SK-N-SH treated with all-trans-retinoic acid at 6 μM for 48 hours (cell line): ENCODE results near the gene DYNC1I1.

Source experiments
- ARNTL ChIP-seq: fragments of 450-650 bp; formaldehyde crosslinking; IDR thresholded peaks from 2 replicates; pipeline ENCODE4 v1.5.0; 2020; ENCODE audit warnings: low read depth, mild to moderate bottlenecking, moderate library complexity, borderline replicate concordance
- BACH2 ChIP-seq: fragments of 250-450 bp; sonication (Bioruptor Pico); IDR thresholded peaks from 2 replicates; pipeline ENCODE4 v1.9.0; 2021; ENCODE audit warnings: mild to moderate bottlenecking, borderline replicate concordance
- ISL1 ChIP-seq: fragments of 250-450 bp; sonication (Bioruptor Pico); IDR thresholded peaks from 2 replicates; pipeline ENCODE4 v2.1.2; 2022; ENCODE audit warnings: mild to moderate bottlenecking, moderate library complexity
- PATZ1 ChIP-seq: fragments of 250-450 bp; sonication (Bioruptor Pico); IDR thresholded peaks from 2 replicates; pipeline ENCODE4 v1.8.0; 2020; ENCODE audit warnings: mild to moderate bottlenecking, moderate library complexity, borderline replicate concordance
- SNAI2 ChIP-seq: fragments of 250-450 bp; sonication (Bioruptor Pico); IDR thresholded peaks from 2 replicates; pipeline ENCODE4 v1.5.0; 2020; ENCODE audit warnings: mild to moderate bottlenecking, moderate library complexity
- TCF4 ChIP-seq: fragments of 250-450 bp; sonication (Bioruptor Pico); IDR thresholded peaks from 2 replicates; pipeline ENCODE4 v1.8.0; 2021; ENCODE audit warnings: mild to moderate bottlenecking, moderate library complexity, borderline replicate concordance
- TOX ChIP-seq: fragments of 250-450 bp; sonication (Bioruptor Pico); IDR thresholded peaks from 2 replicates; pipeline ENCODE4 v1.8.0; 2021; ENCODE audit warnings: mild to moderate bottlenecking, moderate library complexity, borderline replicate concordance
- ZFP3 ChIP-seq: fragments of 250-450 bp; sonication (Bioruptor Pico); IDR thresholded peaks from 2 replicates; pipeline ENCODE4 v1.5.0; 2020; ENCODE audit warnings: mild to moderate bottlenecking, moderate library complexity
- ZFP30 ChIP-seq: fragments of 450-650 bp; formaldehyde crosslinking; IDR thresholded peaks from 2 replicates; pipeline ENCODE4 v1.5.0; 2022; ENCODE audit warnings: mild to moderate bottlenecking, moderate library complexity
- ZNF8 ChIP-seq: fragments of 450-650 bp; formaldehyde crosslinking; IDR thresholded peaks from 2 replicates; pipeline ENCODE4 v1.5.0; 2020; ENCODE audit warnings: mild to moderate bottlenecking, moderate library complexity
- TF ChIP-seq, protein P1 (sequence below): fragments of 250-450 bp; sonication (Bioruptor Pico); IDR thresholded peaks from 2 replicates; pipeline ENCODE4 v1.5.1; 2021; ENCODE audit warnings: mild to moderate bottlenecking, moderate library complexity
- TF ChIP-seq, protein P2 (sequence below): fragments of 250-450 bp; sonication (Bioruptor Pico); IDR thresholded peaks from 2 replicates; pipeline ENCODE4 v1.5.1; 2020; ENCODE audit warnings: low read depth, mild to moderate bottlenecking, moderate library complexity

- TF ChIP-seq ZFP3 (CRISPR knock-in tag) (no peak), ARNTL (CRISPR knock-in tag) (no peak), TOX (CRISPR knock-in tag) (no peak), PATZ1 (CRISPR knock-in tag) (no peak), ZFP30 (CRISPR knock-in tag) (no peak), ZNF8 (CRISPR knock-in tag) (no peak), TCF4 (CRISPR knock-in tag) (no peak), BACH2 (CRISPR knock-in tag) (no peak), ISL1 (no peak), SNAI2 (CRISPR knock-in tag) (no peak)
- TF ChIP-seq, protein P1, sequence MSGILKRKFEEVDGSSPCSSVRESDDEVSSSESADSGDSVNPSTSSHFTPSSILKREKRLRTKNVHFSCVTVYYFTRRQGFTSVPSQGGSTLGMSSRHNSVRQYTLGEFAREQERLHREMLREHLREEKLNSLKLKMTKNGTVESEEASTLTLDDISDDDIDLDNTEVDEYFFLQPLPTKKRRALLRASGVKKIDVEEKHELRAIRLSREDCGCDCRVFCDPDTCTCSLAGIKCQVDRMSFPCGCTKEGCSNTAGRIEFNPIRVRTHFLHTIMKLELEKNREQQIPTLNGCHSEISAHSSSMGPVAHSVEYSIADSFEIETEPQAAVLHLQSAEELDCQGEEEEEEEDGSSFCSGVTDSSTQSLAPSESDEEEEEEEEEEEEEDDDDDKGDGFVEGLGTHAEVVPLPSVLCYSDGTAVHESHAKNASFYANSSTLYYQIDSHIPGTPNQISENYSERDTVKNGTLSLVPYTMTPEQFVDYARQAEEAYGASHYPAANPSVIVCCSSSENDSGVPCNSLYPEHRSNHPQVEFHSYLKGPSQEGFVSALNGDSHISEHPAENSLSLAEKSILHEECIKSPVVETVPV: no peak
- TF ChIP-seq, protein P2, sequence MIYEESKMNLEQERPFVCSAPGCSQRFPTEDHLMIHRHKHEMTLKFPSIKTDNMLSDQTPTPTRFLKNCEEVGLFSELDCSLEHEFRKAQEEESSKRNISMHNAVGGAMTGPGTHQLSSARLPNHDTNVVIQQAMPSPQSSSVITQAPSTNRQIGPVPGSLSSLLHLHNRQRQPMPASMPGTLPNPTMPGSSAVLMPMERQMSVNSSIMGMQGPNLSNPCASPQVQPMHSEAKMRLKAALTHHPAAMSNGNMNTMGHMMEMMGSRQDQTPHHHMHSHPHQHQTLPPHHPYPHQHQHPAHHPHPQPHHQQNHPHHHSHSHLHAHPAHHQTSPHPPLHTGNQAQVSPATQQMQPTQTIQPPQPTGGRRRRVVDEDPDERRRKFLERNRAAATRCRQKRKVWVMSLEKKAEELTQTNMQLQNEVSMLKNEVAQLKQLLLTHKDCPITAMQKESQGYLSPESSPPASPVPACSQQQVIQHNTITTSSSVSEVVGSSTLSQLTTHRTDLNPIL (CRISPR knock-in tag): no peak
Measured at GRCh38 chr7:96016735-96017134, 244.4 kb downstream of the DYNC1I1 start.
